ENCODE results near the gene DNAJC5. TPM values are rescaled to one million over a fixed set of nuclear protein-coding genes. Genes with fewer than 3 reads are reported as not detected.

Gene DNAJC5
- total and polyA plus RNA-seq, 7 donors = 13.1 to 33.6 (median 20.9) TPM

DNA sequence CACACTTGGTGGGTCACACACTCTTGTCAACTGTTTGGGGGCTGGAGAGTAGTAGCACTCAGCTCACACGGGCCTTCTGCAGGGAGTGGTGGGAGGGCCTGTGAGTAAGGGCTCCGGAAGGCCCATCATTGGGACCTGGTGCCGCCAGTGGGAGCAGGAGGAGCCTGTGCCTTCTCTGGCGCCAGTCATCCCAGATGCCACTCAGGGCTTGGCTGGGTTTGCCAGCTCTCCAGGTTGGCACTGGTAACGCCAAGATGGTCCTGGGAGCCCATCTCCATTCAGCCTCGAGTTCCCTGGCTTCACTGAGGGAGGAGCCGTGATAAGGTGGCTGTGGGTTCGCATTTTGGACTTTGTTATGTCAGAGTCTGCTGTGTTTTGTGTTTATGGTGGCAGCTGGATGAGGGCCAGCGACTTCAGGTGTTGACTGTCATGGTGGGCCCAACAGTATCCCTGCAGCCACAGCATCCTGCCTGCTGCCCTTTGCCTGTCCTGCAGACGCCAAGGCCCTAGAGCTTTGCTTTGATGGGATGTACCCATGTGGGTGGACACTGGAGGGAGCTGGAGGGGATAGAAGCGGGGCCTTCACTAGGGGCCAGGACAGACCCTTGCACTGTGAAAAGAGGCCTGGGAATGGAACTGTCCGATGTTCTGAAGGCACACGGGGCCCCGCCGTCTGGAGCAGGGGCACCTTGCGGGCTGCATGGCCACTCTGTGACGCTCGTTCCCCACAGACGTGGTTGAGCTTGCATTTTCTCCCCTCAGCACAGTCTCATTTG is 13.3 kb upstream of the DNAJC5 start:
- DNase-seq = no peak
- peaks cover 0 to 59% of the 10 kb centered on the region in 2 donors for H3K36me3 ChIP-seq (ENCODE audit: insufficient read depth in 1 of 2, low read depth in 1 of 2)
- WGBS, 3 donors = 89 to 91% (median 90%) methylated on average over 19 of the region's 19 CpGs

DNA sequence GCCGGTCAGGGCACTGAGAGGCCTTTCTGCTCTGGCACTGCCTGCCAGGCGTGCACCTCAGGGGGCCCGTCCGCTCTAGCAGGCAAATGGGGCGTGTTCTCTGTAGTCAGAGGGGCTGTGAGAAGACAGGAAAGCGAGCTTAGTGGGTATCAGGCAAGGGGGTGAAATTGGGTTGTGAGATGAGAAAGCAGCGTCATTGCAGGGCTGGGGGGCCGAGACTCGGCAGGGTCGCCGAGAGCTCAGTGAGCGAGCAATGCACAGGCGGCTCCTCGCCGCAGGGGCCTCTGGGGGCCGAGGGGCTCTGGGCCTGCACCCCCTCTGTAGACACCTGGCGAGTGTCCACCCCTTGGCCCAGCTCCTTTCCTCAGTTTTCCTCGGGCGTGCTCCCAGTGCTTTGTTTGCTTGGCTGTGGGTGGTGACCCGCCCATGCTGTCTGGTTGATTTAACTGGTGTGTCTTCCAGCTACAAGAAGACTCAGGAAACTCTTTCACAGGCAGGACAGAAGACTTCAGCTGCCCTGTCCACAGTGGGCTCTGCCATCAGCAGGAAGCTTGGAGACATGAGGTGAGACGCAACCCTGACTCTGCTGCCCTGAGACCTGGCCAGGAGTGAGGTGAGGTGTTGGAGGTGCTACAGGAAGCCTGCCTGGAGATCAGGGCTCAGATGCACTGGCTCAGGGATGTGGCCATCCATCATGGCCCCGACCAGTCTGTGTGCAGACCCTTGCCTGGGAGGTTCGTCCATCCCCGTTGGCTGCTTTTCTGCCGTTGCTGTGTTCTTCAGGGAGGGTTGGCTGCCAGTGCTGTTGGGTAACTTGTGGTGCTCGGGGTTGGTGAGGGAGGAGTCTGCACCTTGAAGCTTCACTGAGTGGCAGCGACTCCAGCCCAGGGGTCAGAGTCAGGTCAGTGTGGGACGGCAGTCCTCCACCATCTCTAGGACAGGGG is 12.4 kb upstream of the DNAJC5 start:
- intact Hi-C loops (cut with DNase I) = no loop called here
- ATAC-seq (no peak), DNase-seq (no peak)
- H3K4me3 ChIP-seq = no peak overlapping the region
- no peaks in the 10 kb centered on the region for H3K27me3 ChIP-seq (ENCODE audit: insufficient read depth in 3 of 3, low read length in 2 of 3)
- TF ChIP-seq, protein P1, sequence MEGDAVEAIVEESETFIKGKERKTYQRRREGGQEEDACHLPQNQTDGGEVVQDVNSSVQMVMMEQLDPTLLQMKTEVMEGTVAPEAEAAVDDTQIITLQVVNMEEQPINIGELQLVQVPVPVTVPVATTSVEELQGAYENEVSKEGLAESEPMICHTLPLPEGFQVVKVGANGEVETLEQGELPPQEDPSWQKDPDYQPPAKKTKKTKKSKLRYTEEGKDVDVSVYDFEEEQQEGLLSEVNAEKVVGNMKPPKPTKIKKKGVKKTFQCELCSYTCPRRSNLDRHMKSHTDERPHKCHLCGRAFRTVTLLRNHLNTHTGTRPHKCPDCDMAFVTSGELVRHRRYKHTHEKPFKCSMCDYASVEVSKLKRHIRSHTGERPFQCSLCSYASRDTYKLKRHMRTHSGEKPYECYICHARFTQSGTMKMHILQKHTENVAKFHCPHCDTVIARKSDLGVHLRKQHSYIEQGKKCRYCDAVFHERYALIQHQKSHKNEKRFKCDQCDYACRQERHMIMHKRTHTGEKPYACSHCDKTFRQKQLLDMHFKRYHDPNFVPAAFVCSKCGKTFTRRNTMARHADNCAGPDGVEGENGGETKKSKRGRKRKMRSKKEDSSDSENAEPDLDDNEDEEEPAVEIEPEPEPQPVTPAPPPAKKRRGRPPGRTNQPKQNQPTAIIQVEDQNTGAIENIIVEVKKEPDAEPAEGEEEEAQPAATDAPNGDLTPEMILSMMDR (IDR thresholded peaks at IDR 0.05) = no peak
- no peak overlapping the region for H3K27ac ChIP-seq
- peaks cover 28% of the 10 kb centered on the region for H3K4me1 ChIP-seq
- no peaks in the 10 kb centered on the region for H3K9me3 ChIP-seq
- 91 to 93% (median 92%) methylated on average over 28 of the region's 28 CpGs for WGBS, 3 donors
- H3K36me3 ChIP-seq (ENCODE audit: insufficient read depth in 1 of 2, low read depth in 1 of 2) = peaks cover 0 to 61% of the 10 kb centered on the region in 2 donors

More for the DNA sequence above, 13.3 kb upstream of the DNAJC5 start:
- H3K4me1 ChIP-seq = peaks cover 28% of the 10 kb centered on the region
- no peak overlapping the region for H3K27ac ChIP-seq
- no peaks in the 10 kb centered on the region for H3K9me3 ChIP-seq
- H3K27me3 ChIP-seq (ENCODE audit: insufficient read depth in 3 of 3, low read length in 2 of 3) = no peaks in the 10 kb centered on the region
- no peak overlapping the region for H3K4me3 ChIP-seq
- TF ChIP-seq, protein P1 (IDR thresholded peaks at IDR 0.05) = no peak
- no peak for ATAC-seq
- intact Hi-C loops (cut with DNase I) = no loop called here

DNA sequence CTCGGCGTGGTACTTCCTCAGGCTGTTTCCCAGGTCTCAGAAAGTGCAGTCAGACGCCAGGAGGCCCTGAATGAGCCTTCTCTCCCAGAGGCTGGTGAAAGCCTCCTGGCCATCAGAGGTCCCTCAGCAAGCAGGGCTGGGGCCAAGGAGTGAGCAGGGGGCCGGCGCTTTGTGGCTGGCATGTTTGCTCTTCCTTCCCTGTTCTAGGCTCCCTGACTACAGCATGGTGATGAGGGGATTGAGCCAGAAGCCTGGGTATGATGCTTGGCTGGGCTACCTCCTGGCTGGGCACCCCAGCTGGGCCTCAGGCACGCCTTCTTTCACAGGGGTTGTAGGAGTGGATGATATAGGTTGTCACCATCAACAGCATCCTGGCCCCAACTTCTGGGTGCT is 11.7 kb upstream of the DNAJC5 start:
- ATAC-seq = no peak
- TF ChIP-seq, protein P1 (IDR thresholded peaks at IDR 0.05) = no peak
- no peak overlapping the region for H3K27ac ChIP-seq
- no peaks in the 10 kb centered on the region for H3K9me3 ChIP-seq
- intact Hi-C loops (cut with DNase I) = no loop called here
- H3K4me3 ChIP-seq = no peak overlapping the region
- peaks cover 21% of the 10 kb centered on the region for H3K4me1 ChIP-seq
- DNase-seq = no peak
- peaks cover 0 to 67% of the 10 kb centered on the region in 2 donors for H3K36me3 ChIP-seq (ENCODE audit: insufficient read depth in 1 of 2, low read depth in 1 of 2)
- WGBS, 3 donors = 85 to 91% (median 89%) methylated on average over 6 of the region's 6 CpGs
- no peaks in the 10 kb centered on the region for H3K27me3 ChIP-seq (ENCODE audit: insufficient read depth in 3 of 3, low read length in 2 of 3)

DNA sequence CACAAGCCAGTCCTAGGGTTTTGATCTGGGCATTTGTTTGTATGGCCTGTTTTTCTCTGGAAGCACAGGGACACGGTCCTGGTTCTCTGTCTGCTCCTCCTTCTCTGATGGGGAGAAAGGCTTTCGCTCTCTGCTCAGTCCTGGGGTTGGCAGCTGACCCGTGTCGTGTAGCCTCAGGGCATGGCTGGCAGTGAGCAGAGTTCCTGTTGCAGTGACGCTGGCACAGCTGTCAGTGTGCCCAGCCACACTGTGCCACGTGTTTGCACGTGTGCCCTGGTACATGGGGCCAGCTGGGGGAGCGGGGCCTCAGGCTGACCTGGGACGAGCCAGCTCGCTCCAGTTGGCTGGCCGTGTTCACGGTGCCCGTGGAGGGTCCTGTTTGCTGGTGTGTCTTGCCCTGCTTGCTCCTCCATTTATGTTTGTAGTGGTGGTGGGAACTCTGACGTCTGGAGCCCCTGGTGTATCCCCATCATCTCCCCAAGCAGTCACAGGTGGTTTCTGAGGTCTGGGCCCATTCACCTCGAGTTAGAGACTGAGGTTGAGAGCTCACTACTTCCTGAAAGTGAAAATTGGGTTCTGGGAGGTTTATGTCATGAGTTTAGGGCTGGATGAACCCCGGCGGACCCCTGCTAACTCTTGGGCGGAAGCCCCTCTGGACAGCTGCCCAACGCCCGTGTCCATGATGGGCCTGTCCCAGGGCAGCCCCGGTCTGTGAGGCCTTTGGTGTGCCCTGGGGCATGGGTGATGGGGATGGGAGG is 10.2 kb upstream of the DNAJC5 start:
- DNase-seq (peak; percentile 65 to 91), ATAC-seq (peak; percentile 96 to 98 (median 97))
- TF ChIP-seq, protein P1 (IDR thresholded peaks at IDR 0.05) = no peak
- H3K4me1 ChIP-seq = peaks cover 15% of the 10 kb centered on the region
- H3K36me3 ChIP-seq (ENCODE audit: insufficient read depth in 1 of 2, low read depth in 1 of 2) = peaks cover 0 to 78% of the 10 kb centered on the region in 2 donors
- H3K9me3 ChIP-seq = no peaks in the 10 kb centered on the region
- intact Hi-C loops (cut with DNase I) = no loop called here
- WGBS, 3 donors = 34 to 55% (median 45%) methylated on average over 21 of the region's 21 CpGs
- H3K27me3 ChIP-seq (ENCODE audit: insufficient read depth in 3 of 3, low read length in 2 of 3) = no peaks in the 10 kb centered on the region
- peak overlapping the region; percentile 15 for H3K4me3 ChIP-seq
- peak overlapping the region; percentile 79 for H3K27ac ChIP-seq

Data from psoas muscle (tissue), 8 donors.